ENCODE measurements around the gene TANC1. TPM values are rescaled to one million over a fixed set of nuclear protein-coding genes. Genes with fewer than 3 reads are reported as not detected.

Gene TANC1
- total and polyA plus RNA-seq, 2 experiments from 2014 or later: 2.8 to 9.5 TPM

DNA sequence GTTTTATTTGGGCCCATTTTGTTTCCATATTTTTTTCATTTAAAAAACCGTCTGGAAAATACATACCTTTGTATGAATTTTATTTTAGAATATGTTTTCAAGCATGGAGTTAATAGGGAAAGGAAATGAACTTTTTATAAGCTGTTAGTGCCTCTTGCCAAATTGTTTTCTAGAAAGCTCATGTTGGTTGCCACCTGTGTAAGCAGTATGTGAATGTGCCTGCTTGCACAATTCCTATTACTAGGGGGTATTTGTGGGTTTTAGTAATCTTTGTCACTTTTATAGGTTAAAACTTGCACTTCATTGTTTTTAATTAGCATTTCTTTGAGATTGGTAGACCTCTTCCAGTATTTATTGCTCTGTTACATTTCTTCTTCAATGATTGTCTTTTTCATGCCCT is 107.3 kb downstream of the TANC1 start:
- H3K27me3 ChIP-seq (ENCODE audit: insufficient read depth): no peaks in the 10 kb centered on the region
- Mint-ChIP-seq H3K9me3 (no peaks in the 10 kb centered on the region), H3K27ac (no peak overlapping the region), H3K4me3 (no peak overlapping the region), H3K36me3 (ENCODE audit: low read depth) (no peaks in the 10 kb centered on the region), H3K4me1 (peaks cover 3% of the 10 kb centered on the region; the same call in 1 of the 3 replicates), H3K27me3 (ENCODE audit: insufficient read depth, low read depth, poor library complexity) (no peaks in the 10 kb centered on the region)
- no peaks in the 10 kb centered on the region for H3K9me2 ChIP-seq (ENCODE audit: insufficient read depth)
- H3K4me2 ChIP-seq: no peak overlapping the region
- no peaks in the 10 kb centered on the region for H3K79me2 ChIP-seq (replicated peaks; ENCODE audit: insufficient read depth)
- H3K36me3 ChIP-seq (ENCODE audit: insufficient read depth): no peaks in the 10 kb centered on the region
- TF ChIP-seq ZNF331 (CRISPR knock-in tag; IDR thresholded peaks at IDR 0.05; ENCODE audit: low read depth) (no peak), EZH2 (IDR thresholded peaks at IDR 0.05; ENCODE audit: low read depth, unreplicated experiment) (no peak), STAT1 (IDR thresholded peaks at IDR 0.05; ENCODE audit: unreplicated experiment) (no peak), EZH2phosphoT487 (IDR thresholded peaks at IDR 0.05; ENCODE audit: unreplicated experiment) (no peak), NANOG (IDR thresholded peaks at IDR 0.05; ENCODE audit: borderline replicate concordance) (no peak), JUNB (IDR thresholded peaks at IDR 0.05; ENCODE audit: unreplicated experiment) (no peak)
- TF ChIP-seq, protein P1, sequence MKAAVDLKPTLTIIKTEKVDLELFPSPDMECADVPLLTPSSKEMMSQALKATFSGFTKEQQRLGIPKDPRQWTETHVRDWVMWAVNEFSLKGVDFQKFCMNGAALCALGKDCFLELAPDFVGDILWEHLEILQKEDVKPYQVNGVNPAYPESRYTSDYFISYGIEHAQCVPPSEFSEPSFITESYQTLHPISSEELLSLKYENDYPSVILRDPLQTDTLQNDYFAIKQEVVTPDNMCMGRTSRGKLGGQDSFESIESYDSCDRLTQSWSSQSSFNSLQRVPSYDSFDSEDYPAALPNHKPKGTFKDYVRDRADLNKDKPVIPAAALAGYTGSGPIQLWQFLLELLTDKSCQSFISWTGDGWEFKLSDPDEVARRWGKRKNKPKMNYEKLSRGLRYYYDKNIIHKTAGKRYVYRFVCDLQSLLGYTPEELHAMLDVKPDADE (IDR thresholded peaks at IDR 0.05): no peak
- TF ChIP-seq, protein P2, sequence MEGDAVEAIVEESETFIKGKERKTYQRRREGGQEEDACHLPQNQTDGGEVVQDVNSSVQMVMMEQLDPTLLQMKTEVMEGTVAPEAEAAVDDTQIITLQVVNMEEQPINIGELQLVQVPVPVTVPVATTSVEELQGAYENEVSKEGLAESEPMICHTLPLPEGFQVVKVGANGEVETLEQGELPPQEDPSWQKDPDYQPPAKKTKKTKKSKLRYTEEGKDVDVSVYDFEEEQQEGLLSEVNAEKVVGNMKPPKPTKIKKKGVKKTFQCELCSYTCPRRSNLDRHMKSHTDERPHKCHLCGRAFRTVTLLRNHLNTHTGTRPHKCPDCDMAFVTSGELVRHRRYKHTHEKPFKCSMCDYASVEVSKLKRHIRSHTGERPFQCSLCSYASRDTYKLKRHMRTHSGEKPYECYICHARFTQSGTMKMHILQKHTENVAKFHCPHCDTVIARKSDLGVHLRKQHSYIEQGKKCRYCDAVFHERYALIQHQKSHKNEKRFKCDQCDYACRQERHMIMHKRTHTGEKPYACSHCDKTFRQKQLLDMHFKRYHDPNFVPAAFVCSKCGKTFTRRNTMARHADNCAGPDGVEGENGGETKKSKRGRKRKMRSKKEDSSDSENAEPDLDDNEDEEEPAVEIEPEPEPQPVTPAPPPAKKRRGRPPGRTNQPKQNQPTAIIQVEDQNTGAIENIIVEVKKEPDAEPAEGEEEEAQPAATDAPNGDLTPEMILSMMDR (conservative IDR thresholded peaks at IDR 0.05; ENCODE audit: low read depth in 2 of 2): no peak
- TF ChIP-seq, protein P3, sequence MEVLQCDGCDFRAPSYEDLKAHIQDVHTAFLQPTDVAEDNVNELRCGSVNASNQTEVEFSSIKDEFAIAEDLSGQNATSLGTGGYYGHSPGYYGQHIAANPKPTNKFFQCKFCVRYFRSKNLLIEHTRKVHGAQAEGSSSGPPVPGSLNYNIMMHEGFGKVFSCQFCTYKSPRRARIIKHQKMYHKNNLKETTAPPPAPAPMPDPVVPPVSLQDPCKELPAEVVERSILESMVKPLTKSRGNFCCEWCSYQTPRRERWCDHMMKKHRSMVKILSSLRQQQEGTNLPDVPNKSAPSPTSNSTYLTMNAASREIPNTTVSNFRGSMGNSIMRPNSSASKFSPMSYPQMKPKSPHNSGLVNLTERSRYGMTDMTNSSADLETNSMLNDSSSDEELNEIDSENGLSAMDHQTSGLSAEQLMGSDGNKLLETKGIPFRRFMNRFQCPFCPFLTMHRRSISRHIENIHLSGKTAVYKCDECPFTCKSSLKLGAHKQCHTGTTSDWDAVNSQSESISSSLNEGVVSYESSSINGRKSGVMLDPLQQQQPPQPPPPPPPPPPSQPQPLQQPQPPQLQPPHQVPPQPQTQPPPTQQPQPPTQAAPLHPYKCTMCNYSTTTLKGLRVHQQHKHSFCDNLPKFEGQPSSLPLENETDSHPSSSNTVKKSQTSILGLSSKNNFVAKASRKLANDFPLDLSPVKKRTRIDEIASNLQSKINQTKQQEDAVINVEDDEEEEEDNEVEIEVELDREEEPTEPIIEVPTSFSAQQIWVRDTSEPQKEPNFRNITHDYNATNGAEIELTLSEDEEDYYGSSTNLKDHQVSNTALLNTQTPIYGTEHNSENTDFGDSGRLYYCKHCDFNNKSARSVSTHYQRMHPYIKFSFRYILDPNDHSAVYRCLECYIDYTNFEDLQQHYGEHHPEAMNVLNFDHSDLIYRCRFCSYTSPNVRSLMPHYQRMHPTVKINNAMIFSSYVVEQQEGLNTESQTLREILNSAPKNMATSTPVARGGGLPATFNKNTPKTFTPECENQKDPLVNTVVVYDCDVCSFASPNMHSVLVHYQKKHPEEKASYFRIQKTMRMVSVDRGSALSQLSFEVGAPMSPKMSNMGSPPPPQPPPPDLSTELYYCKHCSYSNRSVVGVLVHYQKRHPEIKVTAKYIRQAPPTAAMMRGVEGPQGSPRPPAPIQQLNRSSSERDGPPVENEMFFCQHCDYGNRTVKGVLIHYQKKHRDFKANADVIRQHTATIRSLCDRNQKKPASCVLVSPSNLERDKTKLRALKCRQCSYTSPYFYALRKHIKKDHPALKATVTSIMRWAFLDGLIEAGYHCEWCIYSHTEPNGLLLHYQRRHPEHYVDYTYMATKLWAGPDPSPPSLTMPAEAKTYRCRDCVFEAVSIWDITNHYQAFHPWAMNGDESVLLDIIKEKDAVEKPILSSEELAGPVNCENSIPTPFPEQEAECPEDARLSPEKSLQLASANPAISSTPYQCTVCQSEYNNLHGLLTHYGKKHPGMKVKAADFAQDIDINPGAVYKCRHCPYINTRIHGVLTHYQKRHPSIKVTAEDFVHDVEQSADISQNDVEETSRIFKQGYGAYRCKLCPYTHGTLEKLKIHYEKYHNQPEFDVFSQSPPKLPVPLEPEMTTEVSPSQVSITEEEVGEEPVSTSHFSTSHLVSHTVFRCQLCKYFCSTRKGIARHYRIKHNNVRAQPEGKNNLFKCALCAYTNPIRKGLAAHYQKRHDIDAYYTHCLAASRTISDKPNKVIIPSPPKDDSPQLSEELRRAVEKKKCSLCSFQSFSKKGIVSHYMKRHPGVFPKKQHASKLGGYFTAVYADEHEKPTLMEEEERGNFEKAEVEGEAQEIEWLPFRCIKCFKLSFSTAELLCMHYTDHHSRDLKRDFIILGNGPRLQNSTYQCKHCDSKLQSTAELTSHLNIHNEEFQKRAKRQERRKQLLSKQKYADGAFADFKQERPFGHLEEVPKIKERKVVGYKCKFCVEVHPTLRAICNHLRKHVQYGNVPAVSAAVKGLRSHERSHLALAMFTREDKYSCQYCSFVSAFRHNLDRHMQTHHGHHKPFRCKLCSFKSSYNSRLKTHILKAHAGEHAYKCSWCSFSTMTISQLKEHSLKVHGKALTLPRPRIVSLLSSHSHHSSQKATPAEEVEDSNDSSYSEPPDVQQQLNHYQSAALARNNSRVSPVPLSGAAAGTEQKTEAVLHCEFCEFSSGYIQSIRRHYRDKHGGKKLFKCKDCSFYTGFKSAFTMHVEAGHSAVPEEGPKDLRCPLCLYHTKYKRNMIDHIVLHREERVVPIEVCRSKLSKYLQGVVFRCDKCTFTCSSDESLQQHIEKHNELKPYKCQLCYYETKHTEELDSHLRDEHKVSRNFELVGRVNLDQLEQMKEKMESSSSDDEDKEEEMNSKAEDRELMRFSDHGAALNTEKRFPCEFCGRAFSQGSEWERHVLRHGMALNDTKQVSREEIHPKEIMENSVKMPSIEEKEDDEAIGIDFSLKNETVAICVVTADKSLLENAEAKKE (CRISPR knock-in tag; IDR thresholded peaks at IDR 0.05): no peak
- H4K20me1 ChIP-seq (replicated peaks; ENCODE audit: insufficient read depth): 0 out of 2 replicates have a peak, but pooled peaks cover 5% of the 10 kb centered on the region
- no peak overlapping the region for H3K27ac ChIP-seq (ENCODE audit: low read depth)
- ATAC-seq (no peak), DNase-seq (ENCODE audit: low spot score) (no peak)
- H2AFZ ChIP-seq: no peak overlapping the region
- H3F3A ChIP-seq (replicated peaks; ENCODE audit: low read depth): no peaks in the 10 kb centered on the region
- no peaks in the 10 kb centered on the region for H3K4me1 ChIP-seq (ENCODE audit: insufficient read depth)
- H3K4me3 ChIP-seq: no peak overlapping the region
